ENCODE measurements around the gene MET. TPM values are rescaled to one million over a fixed set of nuclear protein-coding genes. Genes with fewer than 3 reads are reported as not detected.

The MET gene
- total RNA-seq, 2 experiments from 2014 or later, result 0.63 to 0.91 TPM

DNA sequence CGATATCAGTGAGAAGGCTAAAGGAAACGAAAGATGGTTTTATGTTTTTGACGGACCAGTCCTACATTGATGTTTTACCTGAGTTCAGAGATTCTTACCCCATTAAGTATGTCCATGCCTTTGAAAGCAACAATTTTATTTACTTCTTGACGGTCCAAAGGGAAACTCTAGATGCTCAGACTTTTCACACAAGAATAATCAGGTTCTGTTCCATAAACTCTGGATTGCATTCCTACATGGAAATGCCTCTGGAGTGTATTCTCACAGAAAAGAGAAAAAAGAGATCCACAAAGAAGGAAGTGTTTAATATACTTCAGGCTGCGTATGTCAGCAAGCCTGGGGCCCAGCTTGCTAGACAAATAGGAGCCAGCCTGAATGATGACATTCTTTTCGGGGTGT lies 27.7 kb downstream of the MET start:
- no peaks in the 10 kb centered on the region for H3K36me3 Mint-ChIP-seq (ENCODE audit: low read depth)
- DNase-seq (no peak), ATAC-seq (no peak)
- ChIA-PET CTCF (no interaction called here), POLR2A (no interaction called here)
- H3K27me3 Mint-ChIP-seq, result peaks cover 24% of the 10 kb centered on the region
- H3K9me3 Mint-ChIP-seq (ENCODE audit: low read depth), result no peaks in the 10 kb centered on the region
- intact Hi-C loops (cut with DNase I, micrococcal nuclease), result no loop called here
- H3K27ac Mint-ChIP-seq, result no peak overlapping the region
- H3K4me3 Mint-ChIP-seq, result no peak overlapping the region
- H3K4me1 Mint-ChIP-seq, result no peaks in the 10 kb centered on the region

GRCh38 chr7:116702046-116702785 lies 30.2 kb downstream of the MET start:
- DNase-seq (no peak), ATAC-seq (no peak)
- H3K4me3 Mint-ChIP-seq, result no peak overlapping the region
- ChIA-PET CTCF (interaction anchor here (0.9 kb wide), 1 partner anchor 10 kb away, joined by 4 read pairs; no protein-coding TSS in a partner anchor), POLR2A (no interaction called here)
- intact Hi-C loops (cut with DNase I, micrococcal nuclease), result no loop called here
- H3K9me3 Mint-ChIP-seq (ENCODE audit: low read depth), result no peaks in the 10 kb centered on the region
- no peaks in the 10 kb centered on the region for H3K36me3 Mint-ChIP-seq (ENCODE audit: low read depth)
- no peaks in the 10 kb centered on the region for H3K4me1 Mint-ChIP-seq
- no peak overlapping the region for H3K27ac Mint-ChIP-seq
- peaks cover 21% of the 10 kb centered on the region for H3K27me3 Mint-ChIP-seq

- no peaks in the 10 kb centered on the region for H3K4me1 Mint-ChIP-seq
- H3K9me3 Mint-ChIP-seq (ENCODE audit: low read depth), result no peaks in the 10 kb centered on the region
- DNase-seq (no peak), ATAC-seq (no peak)
- no peaks in the 10 kb centered on the region for H3K36me3 Mint-ChIP-seq (ENCODE audit: low read depth)
- intact Hi-C loops (cut with DNase I, micrococcal nuclease), result no loop called here
- H3K27ac Mint-ChIP-seq, result no peak overlapping the region
- CTCF ChIA-PET, result no interaction called here
- POLR2A ChIA-PET, result no interaction called here
- peaks cover 23% of the 10 kb centered on the region for H3K27me3 Mint-ChIP-seq
- no peak overlapping the region for H3K4me3 Mint-ChIP-seq
Observed at GRCh38 chr7:116704650-116705228, 32.7 kb downstream of the MET start.

GRCh38 chr7:116705419-116705818 lies 33.4 kb downstream of the MET start:
- POLR2A ChIA-PET, result no interaction called here
- H3K27me3 Mint-ChIP-seq, result peaks cover 24% of the 10 kb centered on the region
- intact Hi-C loops (cut with DNase I, micrococcal nuclease), result no loop called here

DNA sequence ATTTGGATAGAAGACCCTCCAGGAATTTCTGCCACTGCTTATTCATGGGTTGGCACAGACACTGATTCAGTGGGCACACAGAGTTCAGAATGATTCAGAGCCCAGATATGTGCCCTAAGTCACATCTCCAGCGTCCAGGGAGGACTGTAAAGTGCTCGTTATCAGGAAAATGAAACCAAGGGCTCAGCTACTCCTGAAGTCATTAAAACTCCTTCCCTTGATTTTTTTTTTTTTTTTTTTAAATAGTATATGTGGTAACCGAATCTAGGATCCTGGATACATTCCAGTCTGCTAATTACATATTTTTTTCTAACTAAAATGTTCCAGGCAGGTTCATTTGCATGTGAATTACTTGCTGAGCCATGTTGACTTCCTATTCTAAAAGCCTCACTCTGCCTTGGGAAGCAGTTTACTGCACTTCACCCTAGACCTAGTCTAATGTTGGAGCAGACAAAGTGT lies 34.7 kb downstream of the MET start:
- Mint-ChIP-seq H3K27ac (no peak overlapping the region), H3K4me1 (no peaks in the 10 kb centered on the region), H3K36me3 (ENCODE audit: low read depth) (no peaks in the 10 kb centered on the region), H3K4me3 (no peak overlapping the region), H3K9me3 (ENCODE audit: low read depth) (no peaks in the 10 kb centered on the region), H3K27me3 (peaks cover 26% of the 10 kb centered on the region)
- CTCF ChIA-PET, result interaction anchor here (0.8 kb wide), 1 partner anchor 10 kb away, joined by 4 read pairs; no protein-coding TSS in a partner anchor
- POLR2A ChIA-PET, result no interaction called here
- intact Hi-C loops (cut with DNase I, micrococcal nuclease), result no loop called here
- no peak for DNase-seq
- no peak for ATAC-seq

More at GRCh38 chr7:116705419-116705818, 33.4 kb downstream of the MET start:
- Mint-ChIP-seq H3K27ac (no peak overlapping the region), H3K36me3 (ENCODE audit: low read depth) (no peaks in the 10 kb centered on the region), H3K9me3 (ENCODE audit: low read depth) (no peaks in the 10 kb centered on the region), H3K4me3 (no peak overlapping the region), H3K4me1 (no peaks in the 10 kb centered on the region)
- DNase-seq (no peak), ATAC-seq (no peak)
- CTCF ChIA-PET, result no interaction called here

- Mint-ChIP-seq H3K4me3 (no peak overlapping the region), H3K27me3 (peaks cover 30% of the 10 kb centered on the region), H3K36me3 (ENCODE audit: low read depth) (no peaks in the 10 kb centered on the region), H3K27ac (no peak overlapping the region), H3K9me3 (ENCODE audit: low read depth) (no peaks in the 10 kb centered on the region), H3K4me1 (no peaks in the 10 kb centered on the region)
- ChIA-PET POLR2A (no interaction called here), CTCF (interaction anchor here (0.8 kb wide), 1 partner anchor 10 kb away, joined by 4 read pairs; no protein-coding TSS in a partner anchor)
- intact Hi-C loops (cut with DNase I, micrococcal nuclease), result no loop called here
- DNase-seq, result no peak
- no peak for ATAC-seq
Observed at GRCh38 chr7:116707289-116707688, 35.3 kb downstream of the MET start.

DNA sequence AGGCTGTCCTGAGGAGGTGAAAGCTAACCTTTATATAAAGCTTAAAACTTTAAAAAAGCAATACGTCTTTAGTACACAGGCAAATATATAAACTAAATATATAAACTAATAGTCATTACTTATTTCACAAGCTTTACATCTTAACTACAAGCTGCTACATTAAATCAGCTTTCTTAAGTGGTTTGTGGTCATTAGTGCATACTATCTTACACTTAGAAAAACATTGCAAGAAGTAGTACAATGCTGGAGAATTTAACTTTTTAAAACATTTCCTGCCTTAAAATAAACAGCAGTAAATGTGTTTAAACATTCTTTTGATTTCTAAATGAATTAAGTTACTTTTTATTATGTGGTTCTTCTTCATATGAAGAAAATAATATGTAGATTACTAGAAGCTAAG lies 36.3 kb downstream of the MET start:
- no peak overlapping the region for H3K27ac Mint-ChIP-seq
- H3K36me3 Mint-ChIP-seq (ENCODE audit: low read depth), result no peaks in the 10 kb centered on the region
- H3K4me3 Mint-ChIP-seq, result no peak overlapping the region
- H3K27me3 Mint-ChIP-seq, result peaks cover 26% of the 10 kb centered on the region
- intact Hi-C loops (cut with DNase I, micrococcal nuclease), result no loop called here
- CTCF ChIA-PET, result interaction anchor here (0.6 kb wide), 1 partner anchor 66 kb away, joined by 3 read pairs; no protein-coding TSS in a partner anchor
- ATAC-seq (no peak), DNase-seq (no peak)
- POLR2A ChIA-PET, result interaction anchor here (0.7 kb wide), 1 partner anchor 9 kb away, joined by 3 read pairs; no protein-coding TSS in a partner anchor
- no peaks in the 10 kb centered on the region for H3K4me1 Mint-ChIP-seq
- H3K9me3 Mint-ChIP-seq (ENCODE audit: low read depth), result no peaks in the 10 kb centered on the region

GRCh38 chr7:116708861-116709260 lies 36.9 kb downstream of the MET start:
- Mint-ChIP-seq H3K27ac (no peak overlapping the region), H3K4me3 (no peak overlapping the region), H3K4me1 (no peaks in the 10 kb centered on the region), H3K27me3 (peaks cover 24% of the 10 kb centered on the region), H3K36me3 (ENCODE audit: low read depth) (no peaks in the 10 kb centered on the region), H3K9me3 (ENCODE audit: low read depth) (no peaks in the 10 kb centered on the region)
- ChIA-PET CTCF (no interaction called here), POLR2A (no interaction called here)
- ATAC-seq (no peak), DNase-seq (no peak)
- intact Hi-C loops (cut with DNase I, micrococcal nuclease), result no loop called here

DNA sequence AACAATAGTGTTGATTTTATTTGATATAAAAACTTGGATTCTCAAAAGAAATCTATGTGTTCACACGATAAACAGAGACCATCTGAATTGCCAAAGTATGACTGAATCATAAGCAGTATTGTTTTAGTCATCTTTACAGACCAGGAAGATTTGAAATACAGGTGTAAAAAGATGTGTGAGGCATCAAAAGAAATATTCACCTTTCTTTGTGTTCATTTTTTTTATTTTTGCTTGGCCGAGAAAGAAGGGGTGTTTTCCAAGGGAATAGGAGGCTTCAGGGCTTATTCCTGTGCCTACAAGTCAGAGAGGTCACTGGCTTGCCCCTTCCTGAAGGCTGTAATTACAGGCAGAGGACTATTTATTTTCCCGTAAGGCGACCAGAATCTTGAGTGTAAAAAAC lies 37.3 kb downstream of the MET start:
- Mint-ChIP-seq H3K4me3 (no peak overlapping the region), H3K4me1 (no peaks in the 10 kb centered on the region), H3K36me3 (ENCODE audit: low read depth) (no peaks in the 10 kb centered on the region), H3K27ac (no peak overlapping the region), H3K9me3 (ENCODE audit: low read depth) (no peaks in the 10 kb centered on the region), H3K27me3 (peaks cover 19% of the 10 kb centered on the region)
- ChIA-PET CTCF (no interaction called here), POLR2A (no interaction called here)
- no peak for ATAC-seq
- no peak for DNase-seq
- intact Hi-C loops (cut with DNase I, micrococcal nuclease), result no loop called here

- intact Hi-C loops (cut with DNase I, micrococcal nuclease), result no loop called here
- H3K4me3 Mint-ChIP-seq, result no peak overlapping the region
- CTCF ChIA-PET, result interaction anchor here (0.7 kb wide), 1 partner anchor 20 kb away, joined by 3 read pairs; no protein-coding TSS in a partner anchor
- ATAC-seq, result no peak
- H3K4me1 Mint-ChIP-seq, result no peaks in the 10 kb centered on the region
- no peak for DNase-seq
- no peak overlapping the region for H3K27ac Mint-ChIP-seq
- H3K36me3 Mint-ChIP-seq (ENCODE audit: low read depth), result no peaks in the 10 kb centered on the region
- POLR2A ChIA-PET, result no interaction called here
- peaks cover 18% of the 10 kb centered on the region for H3K27me3 Mint-ChIP-seq
- H3K9me3 Mint-ChIP-seq (ENCODE audit: low read depth), result no peaks in the 10 kb centered on the region
Observed at GRCh38 chr7:116710764-116711452, 38.9 kb downstream of the MET start.

DNA sequence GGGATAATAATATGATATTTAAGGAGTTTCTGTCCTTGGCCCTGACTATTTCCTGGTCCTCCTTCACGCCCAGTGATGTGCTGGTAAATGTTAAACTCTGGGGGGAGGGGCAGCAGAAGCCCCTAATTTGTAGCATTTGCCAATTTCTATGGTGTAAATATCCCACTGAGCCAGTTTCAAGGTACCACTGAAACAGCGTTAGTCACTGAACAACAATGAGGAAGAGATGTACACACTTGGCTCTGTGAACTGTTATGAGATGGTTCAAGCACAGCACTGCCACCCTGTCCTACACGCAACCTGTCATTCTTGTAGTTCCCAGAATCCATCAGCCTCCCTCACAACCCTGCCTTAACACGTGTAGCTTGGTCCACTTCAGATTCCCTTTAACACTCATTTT lies 39.8 kb downstream of the MET start:
- POLR2A ChIA-PET, result no interaction called here
- Mint-ChIP-seq H3K27me3 (peaks cover 16% of the 10 kb centered on the region), H3K9me3 (ENCODE audit: low read depth) (no peaks in the 10 kb centered on the region), H3K4me1 (no peaks in the 10 kb centered on the region), H3K4me3 (no peak overlapping the region), H3K36me3 (ENCODE audit: low read depth) (no peaks in the 10 kb centered on the region), H3K27ac (no peak overlapping the region)
- CTCF ChIA-PET, result no interaction called here
- no peak for ATAC-seq
- intact Hi-C loops (cut with DNase I, micrococcal nuclease), result no loop called here
- DNase-seq, result no peak

GRCh38 chr7:116713500-116713899 lies 41.5 kb downstream of the MET start:
- CTCF ChIA-PET, result no interaction called here
- intact Hi-C loops (cut with DNase I, micrococcal nuclease), result no loop called here
- Mint-ChIP-seq H3K9me3 (ENCODE audit: low read depth) (no peaks in the 10 kb centered on the region), H3K27ac (no peak overlapping the region), H3K36me3 (ENCODE audit: low read depth) (no peaks in the 10 kb centered on the region), H3K4me1 (peaks cover 2% of the 10 kb centered on the region), H3K27me3 (peaks cover 14% of the 10 kb centered on the region), H3K4me3 (no peak overlapping the region)
- POLR2A ChIA-PET, result no interaction called here
- ATAC-seq (no peak), DNase-seq (no peak)
